ENCODE results near the gene EPHB1.

EPHB1 gene

DNA sequence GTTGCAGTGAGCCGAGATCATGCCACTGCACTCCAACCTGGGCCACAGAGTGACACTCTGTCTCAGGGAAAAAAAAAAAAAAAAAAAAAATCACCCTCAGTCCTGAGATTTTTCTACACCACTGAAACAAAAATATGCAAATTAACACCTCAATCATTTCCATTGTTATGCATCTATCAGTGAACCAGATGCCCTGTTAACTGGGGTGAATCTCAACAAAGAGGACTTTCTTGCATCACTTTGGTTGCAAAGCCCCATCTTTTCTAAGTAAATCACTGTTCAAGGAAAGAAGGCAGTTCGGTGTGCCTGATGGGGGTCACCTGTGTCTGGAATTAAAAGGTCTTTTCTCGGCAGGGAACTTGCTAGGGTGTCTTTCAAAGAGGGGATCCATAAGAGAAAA lies 421.6 kb downstream of the EPHB1 start:
- TF ChIP-seq SIN3A (IDR thresholded peaks at IDR 0.05; ENCODE audit: borderline replicate concordance, insufficient read depth, low read length): no peak
- no peak for TF ChIP-seq FOXP2 (optimal IDR thresholded peaks at IDR 0.05; ENCODE audit: borderline replicate concordance, extremely low read depth, extremely low read length, insufficient read depth)

DNA sequence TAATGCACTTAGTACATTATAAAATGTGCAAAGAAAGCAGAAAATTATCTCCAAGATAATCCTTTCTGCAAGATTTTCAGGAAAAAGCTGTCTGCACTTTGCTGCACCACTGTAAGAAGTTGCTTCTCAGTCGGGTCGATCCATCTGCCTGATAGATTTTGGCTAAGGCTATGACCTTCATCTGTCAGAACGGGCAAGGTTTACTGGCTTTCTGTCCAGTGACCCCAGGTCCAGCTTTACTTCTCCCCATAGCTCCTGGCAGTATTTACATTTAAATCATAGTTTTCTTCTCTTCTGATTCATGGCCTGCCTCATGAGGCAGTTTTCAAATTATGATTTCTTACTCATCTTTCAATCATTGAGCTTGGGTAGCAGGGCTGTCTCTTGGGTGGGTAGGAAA lies 422.7 kb downstream of the EPHB1 start:
- TF ChIP-seq POLR2AphosphoS5 (IDR thresholded peaks at IDR 0.05; ENCODE audit: low read depth, low read length) (no peak), SIN3A (IDR thresholded peaks at IDR 0.05; ENCODE audit: borderline replicate concordance, insufficient read depth, low read length) (no peak), TAF1 (IDR thresholded peaks at IDR 0.05; ENCODE audit: borderline replicate concordance, insufficient read depth, low read length) (no peak), FOXP2 (optimal IDR thresholded peaks at IDR 0.05; ENCODE audit: borderline replicate concordance, extremely low read depth, extremely low read length, insufficient read depth) (no peak)
- TF ChIP-seq, protein P1, sequence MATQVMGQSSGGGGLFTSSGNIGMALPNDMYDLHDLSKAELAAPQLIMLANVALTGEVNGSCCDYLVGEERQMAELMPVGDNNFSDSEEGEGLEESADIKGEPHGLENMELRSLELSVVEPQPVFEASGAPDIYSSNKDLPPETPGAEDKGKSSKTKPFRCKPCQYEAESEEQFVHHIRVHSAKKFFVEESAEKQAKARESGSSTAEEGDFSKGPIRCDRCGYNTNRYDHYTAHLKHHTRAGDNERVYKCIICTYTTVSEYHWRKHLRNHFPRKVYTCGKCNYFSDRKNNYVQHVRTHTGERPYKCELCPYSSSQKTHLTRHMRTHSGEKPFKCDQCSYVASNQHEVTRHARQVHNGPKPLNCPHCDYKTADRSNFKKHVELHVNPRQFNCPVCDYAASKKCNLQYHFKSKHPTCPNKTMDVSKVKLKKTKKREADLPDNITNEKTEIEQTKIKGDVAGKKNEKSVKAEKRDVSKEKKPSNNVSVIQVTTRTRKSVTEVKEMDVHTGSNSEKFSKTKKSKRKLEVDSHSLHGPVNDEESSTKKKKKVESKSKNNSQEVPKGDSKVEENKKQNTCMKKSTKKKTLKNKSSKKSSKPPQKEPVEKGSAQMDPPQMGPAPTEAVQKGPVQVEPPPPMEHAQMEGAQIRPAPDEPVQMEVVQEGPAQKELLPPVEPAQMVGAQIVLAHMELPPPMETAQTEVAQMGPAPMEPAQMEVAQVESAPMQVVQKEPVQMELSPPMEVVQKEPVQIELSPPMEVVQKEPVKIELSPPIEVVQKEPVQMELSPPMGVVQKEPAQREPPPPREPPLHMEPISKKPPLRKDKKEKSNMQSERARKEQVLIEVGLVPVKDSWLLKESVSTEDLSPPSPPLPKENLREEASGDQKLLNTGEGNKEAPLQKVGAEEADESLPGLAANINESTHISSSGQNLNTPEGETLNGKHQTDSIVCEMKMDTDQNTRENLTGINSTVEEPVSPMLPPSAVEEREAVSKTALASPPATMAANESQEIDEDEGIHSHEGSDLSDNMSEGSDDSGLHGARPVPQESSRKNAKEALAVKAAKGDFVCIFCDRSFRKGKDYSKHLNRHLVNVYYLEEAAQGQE (IDR thresholded peaks at IDR 0.05; ENCODE audit: insufficient read depth in 1 of 2, low read depth in 2 of 2, low read length in 2 of 2): no peak

DNA sequence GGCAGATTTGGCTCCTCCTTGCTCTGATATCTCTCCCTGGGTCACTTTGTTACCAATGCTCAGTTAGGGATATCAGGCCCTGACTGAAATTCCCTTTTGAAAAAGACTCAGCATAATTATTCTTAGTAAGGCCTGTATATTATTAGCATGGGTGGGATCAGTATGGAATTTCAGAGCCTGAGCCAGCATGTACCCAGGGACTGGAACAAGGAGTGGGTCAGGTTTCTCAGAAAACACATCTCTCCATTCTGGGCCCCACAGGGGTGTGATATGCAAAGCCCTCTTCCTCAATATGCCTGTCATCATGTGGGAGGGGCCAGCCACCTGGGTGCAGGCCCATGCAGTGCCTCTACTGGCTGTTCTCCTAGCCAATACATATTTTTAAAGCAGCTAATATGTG lies 423.2 kb downstream of the EPHB1 start:
- TF ChIP-seq FOXP2 (optimal IDR thresholded peaks at IDR 0.05; ENCODE audit: borderline replicate concordance, extremely low read depth, extremely low read length, insufficient read depth) (no peak), TAF1 (IDR thresholded peaks at IDR 0.05; ENCODE audit: borderline replicate concordance, insufficient read depth, low read length) (no peak), SIN3A (IDR thresholded peaks at IDR 0.05; ENCODE audit: borderline replicate concordance, insufficient read depth, low read length) (no peak), POLR2AphosphoS5 (IDR thresholded peaks at IDR 0.05; ENCODE audit: low read depth, low read length) (no peak)
- TF ChIP-seq, protein P1 (IDR thresholded peaks at IDR 0.05; ENCODE audit: insufficient read depth in 1 of 2, low read depth in 2 of 2, low read length in 2 of 2): no peak

DNA sequence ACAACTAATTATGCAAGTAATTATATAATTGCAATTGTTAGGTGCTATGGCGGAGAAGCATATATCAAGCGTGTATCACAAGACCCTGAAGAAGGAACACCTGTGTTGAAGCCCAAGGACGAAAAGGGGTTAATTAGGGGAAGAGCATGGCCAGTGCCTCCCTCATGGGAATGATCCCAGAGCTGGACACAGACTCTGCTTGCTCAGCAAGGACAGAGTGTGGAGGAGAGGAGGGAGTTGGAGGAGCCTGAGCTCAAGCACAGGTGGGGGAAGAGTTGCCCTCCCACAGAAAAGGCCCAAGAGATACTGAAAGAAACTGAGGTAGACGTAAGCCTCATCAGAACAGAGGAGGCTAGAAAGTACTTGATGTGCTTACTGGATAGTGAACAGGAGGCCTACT lies 423.7 kb downstream of the EPHB1 start:
- TF ChIP-seq TAF1 (IDR thresholded peaks at IDR 0.05; ENCODE audit: borderline replicate concordance, insufficient read depth, low read length) (no peak), SIN3A (IDR thresholded peaks at IDR 0.05; ENCODE audit: borderline replicate concordance, insufficient read depth, low read length) (no peak), POLR2AphosphoS5 (IDR thresholded peaks at IDR 0.05; ENCODE audit: low read depth, low read length) (no peak), FOXP2 (optimal IDR thresholded peaks at IDR 0.05; ENCODE audit: borderline replicate concordance, extremely low read depth, extremely low read length, insufficient read depth) (no peak)
- TF ChIP-seq, protein P1 (IDR thresholded peaks at IDR 0.05; ENCODE audit: insufficient read depth in 1 of 2, low read depth in 2 of 2, low read length in 2 of 2): no peak

DNA sequence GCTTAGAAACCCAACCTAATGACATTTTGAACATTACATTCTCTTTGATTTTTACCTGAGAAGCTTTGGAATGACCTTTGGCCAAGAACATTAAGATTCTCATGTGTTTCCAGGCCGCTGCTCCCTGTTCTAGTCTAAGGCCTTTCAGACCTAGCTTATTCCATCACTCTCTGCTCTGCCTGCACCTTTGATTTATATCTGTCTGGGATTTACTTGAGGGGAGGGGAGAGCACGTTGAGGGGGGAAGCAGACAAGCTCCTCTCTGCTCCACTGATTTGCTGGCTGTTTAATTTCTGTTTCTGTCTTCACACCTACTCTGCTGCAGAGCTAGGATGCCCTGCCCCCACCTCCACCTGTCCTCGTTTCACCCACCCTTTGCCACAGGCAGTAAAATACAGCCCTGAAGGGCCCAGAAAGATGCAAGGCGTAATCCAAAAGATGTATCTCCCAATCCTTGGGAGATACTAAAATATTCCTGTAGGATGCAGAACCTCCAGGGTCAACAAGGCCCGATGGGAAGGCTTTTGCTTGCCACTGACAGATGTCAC lies 429.8 kb downstream of the EPHB1 start:
- TF ChIP-seq, protein P1 (IDR thresholded peaks at IDR 0.05; ENCODE audit: insufficient read depth in 1 of 2, low read depth in 2 of 2, low read length in 2 of 2): no peak
- TF ChIP-seq FOXP2 (optimal IDR thresholded peaks at IDR 0.05; ENCODE audit: borderline replicate concordance, extremely low read depth, extremely low read length, insufficient read depth): no peak
- TF ChIP-seq TAF1 (IDR thresholded peaks at IDR 0.05; ENCODE audit: borderline replicate concordance, insufficient read depth, low read length): no peak
- no peak for TF ChIP-seq SIN3A (IDR thresholded peaks at IDR 0.05; ENCODE audit: borderline replicate concordance, insufficient read depth, low read length)

Measured in PFSK-1 (cell line).